ENCODE results near the gene OOSP2.
A peak's percentile ranks its signal among the peaks of the same experiment; 100 is the strongest.
"Not testable (repeated sequence)": the region's sequence is repeated elsewhere in the genome, so short reads cannot be mapped to it uniquely, and the experiment has no call there.

Gene OOSP2

GRCh38 chr11:60029015-60029632 lies 11.1 kb upstream of the OOSP2 start:
- H3K4me3 ChIP-seq = no peak overlapping the region
- H3K4me1 ChIP-seq = no peaks in the 10 kb centered on the region
- no peaks in the 10 kb centered on the region for H3K36me3 ChIP-seq
- no peak for TF ChIP-seq Cebpa-rat (IDR thresholded peaks at IDR 0.05)
- no peak overlapping the region for H3K9ac ChIP-seq
- no peaks in the 10 kb centered on the region for H3K27me3 ChIP-seq
- no peak overlapping the region for H3K27ac ChIP-seq
- no peaks in the 10 kb centered on the region for H4K20me1 ChIP-seq
- no peak overlapping the region for H3K4me2 ChIP-seq
- H3K9me3 ChIP-seq (replicated peaks in 1 of 11) = no peaks in the 10 kb centered on the region

- H3K4me2 ChIP-seq; H4K20me1 ChIP-seq; H3K36me3 ChIP-seq; H3K9me3 ChIP-seq (replicated peaks in 1 of 11); H3K27me3 ChIP-seq; H3K9ac ChIP-seq; H3K27ac ChIP-seq; H3K4me1 ChIP-seq; H3K4me3 ChIP-seq: not testable (repeated sequence)
Observed at GRCh38 chr11:60050422-60050821, 10.2 kb downstream of the OOSP2 start.

GRCh38 chr11:60050839-60051238 lies 10.6 kb downstream of the OOSP2 start:
- not testable (repeated sequence) for H3K27me3 ChIP-seq; H3K27ac ChIP-seq; H4K20me1 ChIP-seq; H3K4me1 ChIP-seq; H3K9me3 ChIP-seq (replicated peaks in 1 of 11); H3K4me2 ChIP-seq; H3K4me3 ChIP-seq; H3K9ac ChIP-seq; H3K36me3 ChIP-seq

- no peak within 1 kb of the TSS for H3K4me2 ChIP-seq
- no peak for TF ChIP-seq Cebpa-rat (IDR thresholded peaks at IDR 0.05)
Observed at GRCh38 chr11:60056349-60056969, 16.2 kb downstream of the OOSP2 start, which contains the start of gene MS4A3. Gene MS4A3 (plus strand): TSS chr11:60056665. CDS start chr11:60061161, 4,496 bp downstream.

GRCh38 chr11:60059052-60059451 lies 18.8 kb downstream of the OOSP2 start:
- no peaks in the 10 kb centered on the region for H4K20me1 ChIP-seq
- peaks cover 0 to 4% (median 0%) of the 10 kb centered on the region in 11 experiments; a peak in 1 of 22 replicates for H3K9me3 ChIP-seq (replicated peaks in 1 of 11)
- no peak overlapping the region for H3K27ac ChIP-seq
- no peak for TF ChIP-seq Cebpa-rat (IDR thresholded peaks at IDR 0.05)
- no peak overlapping the region for H3K4me3 ChIP-seq
- no peaks in the 10 kb centered on the region for H3K36me3 ChIP-seq
- H3K4me1 ChIP-seq = peaks cover 0 to 10% (median 4%) of the 10 kb centered on the region in 10 experiments; a peak in 7 of 20 replicates
- no peaks in the 10 kb centered on the region for H3K27me3 ChIP-seq
- no peak overlapping the region for H3K9ac ChIP-seq
- no peak overlapping the region for H3K4me2 ChIP-seq

More at GRCh38 chr11:60056349-60056969, 16.2 kb downstream of the OOSP2 start, which contains the start of gene MS4A3:
- Histone ChIP-seq H3K4me1 (peaks cover 0 to 5% (median 0%) of the 10 kb centered on the region in 10 experiments; a peak in 1 of 20 replicates), H3K4me3 (no peak within 1 kb of the TSS), H3K27me3 (no peaks in the 10 kb centered on the region), H3K9ac (no peak within 1 kb of the TSS), H3K27ac (no peak within 1 kb of the TSS), H3K9me3 (replicated peaks in 1 of 11) (peaks cover 0 to 4% (median 0%) of the 10 kb centered on the region in 11 experiments; a peak in 1 of 22 replicates), H3K36me3 (no peaks in the 10 kb centered on the region), H4K20me1 (no peaks in the 10 kb centered on the region)

- no peak for TF ChIP-seq Cebpa-rat (IDR thresholded peaks at IDR 0.05)
- no peaks in the 10 kb centered on the region for H4K20me1 ChIP-seq
- H3K9ac ChIP-seq = no peak overlapping the region
- no peaks in the 10 kb centered on the region for H3K36me3 ChIP-seq
- H3K27me3 ChIP-seq = no peaks in the 10 kb centered on the region
- peaks cover 0 to 16% (median 9%) of the 10 kb centered on the region in 10 experiments; a peak in 11 of 20 replicates for H3K4me1 ChIP-seq
- H3K27ac ChIP-seq = no peak overlapping the region
- H3K4me3 ChIP-seq = no peak overlapping the region
- H3K9me3 ChIP-seq (replicated peaks in 1 of 11) = peaks cover 0 to 4% (median 0%) of the 10 kb centered on the region in 11 experiments; a peak in 1 of 22 replicates
- H3K4me2 ChIP-seq = no peak overlapping the region
Observed at GRCh38 chr11:60059521-60060240, 19.5 kb downstream of the OOSP2 start.

GRCh38 chr11:60064111-60064510 lies 23.9 kb downstream of the OOSP2 start:
- H3K4me2 ChIP-seq = peak overlapping the region in 5 of 11 experiments; percentile 3 to 31 (median 14); a peak in 3 of 22 replicates
- H3K9me3 ChIP-seq (replicated peaks in 1 of 11) = peaks cover 0 to 4% (median 0%) of the 10 kb centered on the region in 11 experiments; a peak in 1 of 22 replicates
- H3K9ac ChIP-seq = no peak overlapping the region
- H3K27ac ChIP-seq = no peak overlapping the region
- no peak overlapping the region for H3K4me3 ChIP-seq
- no peaks in the 10 kb centered on the region for H4K20me1 ChIP-seq
- no peaks in the 10 kb centered on the region for H3K27me3 ChIP-seq
- H3K36me3 ChIP-seq = no peaks in the 10 kb centered on the region
- peaks cover 0 to 15% (median 9%) of the 10 kb centered on the region in 10 experiments; a peak in 11 of 20 replicates for H3K4me1 ChIP-seq
- no peak for TF ChIP-seq Cebpa-rat (IDR thresholded peaks at IDR 0.05)

- Histone ChIP-seq H3K36me3 (no peaks in the 10 kb centered on the region), H3K9me3 (replicated peaks in 1 of 11) (no peaks in the 10 kb centered on the region), H3K4me2 (no peak overlapping the region), H3K27ac (no peak overlapping the region), H3K4me3 (no peak overlapping the region), H3K4me1 (peaks cover 0 to 15% (median 9%) of the 10 kb centered on the region in 10 experiments; a peak in 11 of 20 replicates), H4K20me1 (no peaks in the 10 kb centered on the region), H3K9ac (no peak overlapping the region), H3K27me3 (no peaks in the 10 kb centered on the region)
- TF ChIP-seq Cebpa-rat (IDR thresholded peaks at IDR 0.05) = no peak
Observed at GRCh38 chr11:60065801-60066200, 25.6 kb downstream of the OOSP2 start.

GRCh38 chr11:60069450-60069849 lies 29.2 kb downstream of the OOSP2 start:
- Histone ChIP-seq H3K4me3 (no peak overlapping the region), H4K20me1 (no peaks in the 10 kb centered on the region), H3K27ac (no peak overlapping the region), H3K4me2 (no peak overlapping the region), H3K27me3 (no peaks in the 10 kb centered on the region), H3K9ac (no peak overlapping the region), H3K9me3 (replicated peaks in 1 of 11) (peaks cover 0 to 9% (median 5%) of the 10 kb centered on the region in 11 experiments; a peak in 7 of 22 replicates), H3K4me1 (peaks cover 0 to 5% (median 2%) of the 10 kb centered on the region in 10 experiments; a peak in 10 of 20 replicates), H3K36me3 (no peaks in the 10 kb centered on the region)
- no peak for TF ChIP-seq Cebpa-rat (IDR thresholded peaks at IDR 0.05)

- H3K9ac ChIP-seq; H3K9me3 ChIP-seq (replicated peaks in 1 of 11); H3K27ac ChIP-seq; H3K27me3 ChIP-seq; H3K36me3 ChIP-seq; H4K20me1 ChIP-seq; H3K4me1 ChIP-seq; H3K4me3 ChIP-seq; H3K4me2 ChIP-seq: not testable (repeated sequence)
Observed at GRCh38 chr11:60071644-60072043, 31.4 kb downstream of the OOSP2 start.
